NCI-H526 (cell line): Measurements from ENCODE around the gene KLHL3.
A peak's percentile ranks its signal among the peaks of the same experiment; 100 is the strongest.

Source experiments
- DNase-seq, 2 experiments: peaks; one replicate each; lab custom pipeline; 2025; lab: John Stamatoyannopoulos, UW

Gene KLHL3

GRCh38 chr5:137632716-137633115 is 103.2 kb downstream of the KLHL3 start:
- DNase-seq = no peak

DNA sequence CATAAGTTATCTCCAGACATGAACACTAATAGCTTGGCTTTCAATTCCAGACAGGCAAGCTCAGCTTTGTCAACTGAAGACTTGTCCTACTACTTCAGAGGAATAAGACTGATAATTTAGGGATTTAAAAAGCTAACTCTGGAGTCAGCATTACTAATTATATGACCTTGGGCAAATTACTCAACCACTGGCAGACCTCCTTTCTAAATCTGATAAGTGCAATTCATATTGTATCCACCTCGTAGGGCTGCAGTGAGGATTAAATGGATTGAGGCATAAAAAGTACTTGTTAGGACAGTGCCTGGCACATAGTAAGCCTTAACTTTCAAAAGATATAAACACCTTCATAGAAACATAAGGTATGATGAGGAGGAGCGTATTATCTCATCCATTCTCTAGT is 104.4 kb downstream of the KLHL3 start:
- DNase-seq = no peak

DNA sequence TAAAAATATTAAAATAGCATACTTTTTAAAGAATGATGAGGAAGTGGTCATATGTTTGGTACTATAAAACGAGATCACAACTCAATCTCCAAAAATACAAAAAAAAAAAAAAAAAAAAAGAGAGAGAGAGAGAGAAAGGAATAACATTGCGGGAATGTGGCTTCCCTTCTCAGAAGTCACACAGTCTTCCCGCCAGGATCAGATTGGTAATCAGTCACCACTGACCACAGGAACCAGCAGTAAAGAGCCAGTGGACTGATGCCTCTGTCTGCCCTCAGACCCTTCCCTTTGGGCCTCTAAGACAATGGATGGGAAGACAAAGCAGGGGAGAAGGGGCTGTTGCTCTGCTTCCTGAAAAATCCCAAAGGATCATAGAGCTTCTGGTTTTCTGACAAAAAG is 104.9 kb downstream of the KLHL3 start:
- no peak for DNase-seq

- no peak for DNase-seq
Observed at GRCh38 chr5:137630216-137630971, 105.5 kb downstream of the KLHL3 start.

- peak; percentile 48 to 77 for DNase-seq
Observed at GRCh38 chr5:137629646-137630045, 106.2 kb downstream of the KLHL3 start.

DNA sequence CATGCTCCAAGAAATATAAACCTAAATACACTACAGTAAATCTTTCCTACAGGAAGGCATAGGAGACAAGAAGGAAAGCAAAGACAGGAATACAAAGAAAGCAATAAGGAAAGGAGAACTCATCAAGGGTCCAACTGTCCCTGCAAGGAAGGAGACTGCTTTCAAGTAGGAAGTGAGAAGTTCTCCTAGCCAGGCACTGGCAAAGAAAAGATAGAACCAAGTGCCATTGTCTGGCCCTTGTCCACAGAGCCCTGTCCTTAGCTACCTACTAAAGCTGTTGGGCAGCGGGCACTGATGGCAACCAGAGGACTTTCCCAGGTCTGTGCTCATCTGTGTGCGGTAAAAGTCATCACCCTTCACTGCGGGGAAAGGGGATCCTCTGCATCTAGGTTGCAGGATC is 108.2 kb downstream of the KLHL3 start:
- no peak for DNase-seq

GRCh38 chr5:137627293-137627692 is 108.6 kb downstream of the KLHL3 start:
- DNase-seq = peak in 1 of 2 experiments; percentile 12

DNA sequence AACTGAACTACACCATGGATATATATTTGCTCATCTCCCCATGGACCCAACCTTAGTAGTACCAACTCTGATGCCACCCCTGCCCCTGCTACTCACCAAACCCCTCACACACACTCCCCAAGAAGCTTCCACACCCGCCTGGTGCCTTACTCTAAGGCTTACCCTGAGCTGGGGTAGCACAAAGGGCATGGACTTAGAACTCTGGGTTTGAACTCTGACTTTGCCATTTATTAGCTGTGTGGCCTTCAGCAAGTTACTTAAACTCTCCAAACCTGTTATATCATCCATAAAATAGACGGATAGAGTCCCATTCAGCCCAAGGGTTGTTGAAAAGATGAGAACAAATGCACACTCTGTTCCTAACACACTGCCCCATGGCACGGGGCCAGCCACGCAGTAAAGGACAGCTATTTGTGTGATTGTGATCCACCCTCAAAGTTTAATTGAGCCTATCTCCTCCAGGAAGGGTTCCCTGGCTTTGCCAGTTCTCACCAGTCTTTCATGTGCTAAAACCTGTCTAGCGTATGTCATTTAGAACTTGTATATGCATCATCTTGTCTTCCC is 111.0 kb downstream of the KLHL3 start:
- DNase-seq = no peak

DNA sequence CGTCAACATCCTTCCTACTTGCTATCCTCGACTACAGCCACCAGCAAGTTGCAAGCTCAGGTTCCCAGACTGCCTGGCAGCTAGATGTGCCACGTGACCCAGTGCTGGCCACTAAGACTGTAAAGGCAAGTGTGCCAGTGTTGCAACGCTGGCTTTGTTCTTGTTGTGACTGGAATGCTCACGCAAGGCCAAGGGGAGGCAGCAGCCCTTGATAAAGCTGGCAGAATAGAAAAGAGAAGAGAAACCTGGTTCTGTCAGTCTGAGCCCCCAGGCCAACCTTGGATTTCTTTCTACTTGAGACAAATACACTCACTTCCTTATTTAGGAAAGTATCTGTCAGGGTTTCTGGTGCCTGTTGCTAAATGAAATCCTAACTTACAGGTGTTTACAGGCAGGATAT is 113.0 kb downstream of the KLHL3 start:
- no peak for DNase-seq

- no peak for DNase-seq
Observed at GRCh38 chr5:137621861-137622823, 113.7 kb downstream of the KLHL3 start.

GRCh38 chr5:137621306-137621705 is 114.6 kb downstream of the KLHL3 start:
- no peak for DNase-seq

DNA sequence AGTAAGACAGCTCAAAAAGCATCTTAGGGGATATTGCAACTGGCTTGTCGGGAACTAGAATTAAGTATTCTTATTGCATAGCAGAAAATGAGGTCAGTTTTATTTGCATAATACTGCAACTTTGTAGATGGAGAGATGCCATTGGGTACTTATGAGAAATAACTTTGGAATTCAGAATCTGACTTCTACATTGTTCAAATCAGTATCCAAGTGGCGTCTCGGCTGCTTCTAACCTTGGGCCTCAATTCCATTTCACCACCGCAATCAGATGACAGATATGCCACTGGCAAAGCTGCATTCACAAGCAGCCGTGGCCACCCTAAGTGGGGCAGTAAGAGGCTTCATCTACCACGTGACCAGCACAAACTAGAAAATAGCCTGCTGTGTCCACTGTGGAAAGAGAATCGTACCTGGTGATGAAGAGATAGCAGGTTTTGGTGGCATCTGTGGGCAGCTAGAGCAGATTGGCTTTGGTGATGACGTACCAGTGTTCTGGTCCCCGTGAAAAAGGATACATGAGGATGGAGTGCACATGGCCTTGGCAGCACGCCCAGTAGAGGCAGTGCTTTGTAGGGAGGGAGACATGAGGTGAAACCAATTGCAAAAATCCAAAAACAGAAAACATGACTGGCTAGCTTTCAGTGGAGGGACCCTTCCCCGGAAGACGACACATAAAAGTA is 116.6 kb downstream of the KLHL3 start:
- no peak for DNase-seq

DNA sequence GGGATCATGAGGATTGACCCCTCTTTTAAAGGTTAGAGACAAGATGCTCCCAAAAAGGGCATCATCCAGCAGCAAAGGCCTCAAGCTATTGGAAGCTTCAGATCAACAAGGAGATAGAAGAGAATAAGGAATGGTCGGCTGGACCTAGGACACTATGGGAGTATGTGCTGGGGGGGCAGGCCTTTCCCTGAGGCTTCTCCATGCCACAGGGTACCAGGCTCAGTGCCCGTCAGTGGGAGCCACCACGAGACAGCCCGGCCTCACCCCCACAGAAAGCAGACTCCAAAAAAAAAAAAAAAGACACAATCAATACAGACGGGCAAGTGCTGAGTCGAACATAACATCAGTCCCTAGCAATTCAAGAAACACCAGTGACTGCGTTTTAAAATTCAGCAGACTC is 117.4 kb downstream of the KLHL3 start:
- DNase-seq = no peak

- DNase-seq = peak; percentile 48 to 50
Observed at GRCh38 chr5:137617528-137618205, 118.2 kb downstream of the KLHL3 start.

- DNase-seq = no peak
Observed at GRCh38 chr5:137616046-137616445, 119.8 kb downstream of the KLHL3 start.

DNA sequence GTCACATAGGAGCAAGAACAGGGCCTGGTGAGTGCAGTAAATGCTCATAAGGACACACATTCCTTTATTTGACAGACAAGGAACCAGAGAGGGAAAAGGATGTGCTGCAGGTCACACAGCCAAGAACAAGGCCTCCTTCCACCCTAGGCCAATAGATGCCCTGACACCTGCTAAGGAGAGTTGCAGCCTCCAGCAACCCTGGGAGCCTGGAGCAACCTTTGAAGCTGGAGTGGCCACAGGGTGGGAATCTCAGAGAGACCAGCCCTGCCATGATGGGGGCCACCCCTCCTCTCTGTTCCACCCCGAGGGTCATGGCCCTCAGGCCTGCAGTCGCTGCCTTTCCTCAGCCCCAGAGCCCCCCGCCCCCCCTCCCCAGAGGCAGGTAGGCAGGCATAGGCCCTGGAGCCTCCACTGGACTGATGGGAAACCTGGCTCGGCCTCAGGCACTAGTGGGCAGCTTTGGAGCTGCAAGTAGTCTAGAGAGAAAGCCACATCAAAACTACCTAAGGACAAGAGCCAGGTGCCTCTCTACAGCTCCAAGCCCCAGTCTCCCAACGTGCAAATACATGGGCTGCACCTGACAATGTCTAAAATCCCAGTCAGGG is 120.6 kb downstream of the KLHL3 start:
- no peak for DNase-seq

DNA sequence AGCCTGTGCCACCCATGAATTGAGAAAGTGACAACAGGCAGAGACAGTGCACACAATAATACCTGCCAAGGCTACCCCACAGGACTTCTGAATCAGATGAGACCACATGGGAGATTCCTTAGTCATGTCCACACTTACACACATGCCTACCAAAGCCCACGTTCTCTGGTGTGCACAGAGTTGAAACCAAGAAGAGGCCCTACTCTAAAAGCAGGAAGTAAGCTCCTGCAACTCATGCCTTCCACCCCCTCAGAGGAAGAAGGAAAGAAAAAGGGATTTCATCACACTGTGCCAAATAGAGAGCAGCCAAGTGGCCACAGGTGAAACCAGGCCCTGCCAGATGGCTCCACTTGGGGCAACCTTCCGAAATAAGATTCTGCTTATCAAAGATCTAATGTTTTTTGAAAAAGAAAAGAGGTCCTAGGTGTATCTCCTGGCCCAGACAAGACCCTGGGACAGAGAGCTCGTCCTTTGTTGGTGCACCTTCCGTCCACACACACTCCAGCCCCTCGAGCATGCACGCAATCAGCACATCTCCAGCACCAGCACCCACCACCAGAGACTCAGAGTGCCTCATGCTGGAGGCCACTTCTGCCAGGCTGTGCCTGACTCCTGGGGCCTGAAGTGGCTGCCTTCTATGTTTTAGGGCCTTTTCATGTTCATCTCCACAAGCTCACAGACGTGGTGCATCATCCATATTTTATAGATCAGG is 122.2 kb downstream of the KLHL3 start:
- no peak for DNase-seq

DNA sequence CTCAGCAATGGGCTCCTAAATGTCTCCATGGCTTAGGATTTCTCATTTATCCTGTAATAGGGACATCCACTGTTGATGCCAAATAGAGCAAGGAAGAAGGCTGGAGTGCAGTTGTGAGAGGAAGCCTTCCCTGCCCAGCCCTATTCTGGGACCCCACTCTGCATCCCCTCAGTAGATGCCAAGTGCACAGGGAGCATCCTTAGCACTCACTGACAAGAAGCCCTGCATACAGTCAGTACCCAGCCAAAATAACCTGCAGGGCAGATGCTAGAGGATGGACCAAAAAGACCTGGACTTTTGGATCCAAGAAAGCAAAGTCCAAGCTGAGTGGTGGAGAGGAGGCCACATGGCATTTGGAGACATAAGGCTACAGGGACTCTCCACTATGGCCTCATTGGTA is 123.3 kb downstream of the KLHL3 start:
- no peak for DNase-seq

- DNase-seq = no peak
Observed at GRCh38 chr5:137611794-137612435, 124.0 kb downstream of the KLHL3 start.

DNA sequence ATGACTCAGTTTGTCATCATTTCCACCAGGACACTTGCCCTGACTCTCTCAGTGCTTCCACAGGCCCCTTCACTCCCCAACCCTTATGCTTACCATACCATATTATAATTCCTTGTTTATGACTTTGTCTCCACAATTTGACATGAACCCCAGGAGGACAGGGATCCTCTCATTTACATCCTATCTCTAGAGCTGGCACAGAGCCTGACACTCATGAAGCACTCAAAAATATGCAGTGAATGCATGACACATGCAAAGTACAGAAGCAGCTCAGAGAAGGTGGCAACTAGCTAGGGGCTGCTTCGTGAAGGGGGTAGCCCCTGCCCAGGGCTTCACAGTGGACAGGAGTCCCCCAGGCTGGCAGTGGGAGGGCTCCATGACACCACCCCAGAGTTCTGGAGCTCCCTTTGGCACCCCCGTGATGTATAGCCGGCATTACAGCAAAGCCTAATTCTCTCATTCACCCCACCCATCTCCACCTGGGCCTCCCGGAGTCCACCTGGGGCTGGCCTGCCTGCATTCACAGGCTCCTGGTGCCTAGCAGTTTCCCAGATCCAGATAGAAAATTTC is 124.8 kb downstream of the KLHL3 start:
- no peak for DNase-seq
